ENCODE measurements around the gene AQP10.

GRCh38 chr1:154352581-154353459, 31.9 kb downstream of the AQP10 start:
- peak in 1 of 3 experiments; percentile 15 for TF ChIP-seq CTCF (optimal IDR thresholded peaks at IDR 0.05 in 1 of 3, IDR thresholded peaks at IDR 0.05 in 1 of 3, conservative IDR thresholded peaks at IDR 0.05 in 1 of 3; ENCODE audit: extremely low read depth in 1 of 3, insufficient read depth in 2 of 3, low read length in 3 of 3)
- no peak for TF ChIP-seq EZH2 (IDR thresholded peaks at IDR 0.05; ENCODE audit: low read length)

Data from keratinocyte (primary cell).